Neural progenitor cell (in vitro differentiated cells): ENCODE measurements around the gene TDRD10. TPM values are rescaled to one million over a fixed set of nuclear protein-coding genes. Genes with fewer than 3 reads are reported as not detected.

Source experiments
- DNase-seq: peaks from one replicate; pipeline ENCODE4 v3.0.0-alpha.2; 2016; ENCODE audit warnings: low spot score
- H2AFZ ChIP-seq: fragments of 200-600 bp; sonication (generic); replicated peaks from 2 replicates; pipeline ENCODE4 v1.6.1; 2016; ENCODE audit warnings: antibody characterized with exemption
- H3F3A ChIP-seq: fragments of 200-600 bp; sonication (generic); 2 replicates; pipeline ENCODE4 v1.6.1; 2016; ENCODE audit warnings: antibody characterized with exemption, low read depth
- H3K27ac ChIP-seq: fragments of 200-600 bp; sonication (generic); 2 replicates; pipeline ENCODE4 v1.5.1; 2016; ENCODE audit warnings: mild to moderate bottlenecking
- H3K27me3 ChIP-seq: fragments of 200-600 bp; sonication (generic); 2 replicates; pipeline ENCODE4 v1.6.1; 2016; ENCODE audit warnings: mild to moderate bottlenecking, moderate library complexity
- H3K36me3 ChIP-seq: fragments of 200-600 bp; sonication (generic); 2 replicates; pipeline ENCODE4 v1.5.1; 2016
- H3K4me1 ChIP-seq: fragments of 200-600 bp; sonication (generic); 2 replicates; pipeline ENCODE4 v1.6.1; 2016; ENCODE audit warnings: mixed run types
- H3K4me2 ChIP-seq: fragments of 200-600 bp; sonication (generic); 2 replicates; pipeline ENCODE4 v1.6.1; 2016
- H3K4me3 ChIP-seq: fragments of 200-600 bp; sonication (generic); 2 replicates; pipeline ENCODE4 v1.5.1; 2016
- H3K79me2 ChIP-seq: fragments of 200-600 bp; sonication (generic); 2 replicates; pipeline ENCODE4 v1.6.1; 2016; ENCODE audit warnings: low read depth
- H3K9ac ChIP-seq: fragments of 200-600 bp; sonication (generic); 2 replicates; pipeline ENCODE4 v1.6.1; 2016
- H3K9me3 ChIP-seq: fragments of 200-600 bp; sonication (generic); 2 replicates; pipeline ENCODE4 v1.5.1; 2016; ENCODE audit warnings: low read depth
- H4K20me1 ChIP-seq: fragments of 200-600 bp; sonication (generic); 2 replicates; pipeline ENCODE4 v1.6.1; 2016; ENCODE audit warnings: low read depth
- H3K27ac Mint-ChIP-seq: 3 replicates; pipeline ENCODE4 v1.8.0; 2021; ENCODE audit warnings: mixed read lengths
- H3K27me3 Mint-ChIP-seq: 2 replicates; pipeline ENCODE4 v1.8.0; 2022; ENCODE audit warnings: low read depth, mild to moderate bottlenecking, inconsistent platforms, moderate library complexity, mixed read lengths; ENCODE audit not compliant: insufficient read depth
- H3K36me3 Mint-ChIP-seq: 3 replicates; pipeline ENCODE4 v1.8.0; 2021; ENCODE audit warnings: mixed read lengths
- H3K4me1 Mint-ChIP-seq: 3 replicates; pipeline ENCODE4 v1.8.0; 2021; ENCODE audit warnings: mixed read lengths
- H3K4me3 Mint-ChIP-seq: 3 replicates; pipeline ENCODE4 v1.8.0; 2021; ENCODE audit warnings: mild to moderate bottlenecking, moderate library complexity, mixed read lengths
- H3K9me3 Mint-ChIP-seq: 3 replicates; pipeline ENCODE4 v1.8.0; 2020; ENCODE audit warnings: mixed read lengths
- EZH2 ChIP-seq: fragments of 200-600 bp; sonication (generic); IDR thresholded peaks from 2 replicates; pipeline ENCODE4 v1.6.1; 2017; ENCODE audit warnings: antibody characterized with exemption, mild to moderate bottlenecking, moderate library complexity
- EZH2phosphoT487 ChIP-seq: fragments of 200-600 bp; sonication (generic); IDR thresholded peaks from 2 replicates; pipeline ENCODE4 v1.6.1; 2017; ENCODE audit warnings: antibody characterized with exemption
- total RNA-seq: library from RNA; depleted of rRNA; stranded (reverse); fragments of >200 nt; gene quantifications from 2 replicates; pipeline ENCODE4 v1.2.3, GENCODE V29; 2015; ENCODE audit warnings: low replicate concordance
- TF ChIP-seq, protein P1 (sequence below): fragments of 200-600 bp; sonication (generic); IDR thresholded peaks from 2 replicates; pipeline ENCODE4 v1.5.1; 2017; ENCODE audit warnings: antibody characterized with exemption, mild to moderate bottlenecking

The TDRD10 gene
- total RNA-seq, 1 donor from 2014 or later, result not detected

DNA sequence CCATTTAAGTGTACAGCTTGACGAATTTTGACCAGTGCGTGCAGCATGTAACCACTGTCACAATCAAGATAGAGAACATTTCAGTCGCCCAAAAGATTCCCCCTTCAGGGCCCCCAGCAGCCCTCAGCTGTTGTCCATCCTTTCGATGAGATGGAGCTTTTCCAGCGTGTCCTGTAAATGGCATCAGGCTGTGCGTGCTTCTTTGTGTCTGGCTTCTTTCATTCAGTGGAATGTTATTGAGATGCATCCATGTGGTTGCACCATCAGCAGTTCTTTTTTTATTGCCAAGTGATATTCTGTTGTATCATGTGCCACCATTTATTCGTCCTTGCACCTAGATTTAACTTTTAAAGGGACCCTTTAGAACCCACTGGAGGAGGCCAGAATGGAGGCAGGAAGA, 34.6 kb downstream of the TDRD10 start:
- H3K4me2 ChIP-seq, result no peak overlapping the region
- no peak overlapping the region for H3K27ac Mint-ChIP-seq
- H2AFZ ChIP-seq, result no peak overlapping the region
- no peak for TF ChIP-seq EZH2phosphoT487
- no peak for TF ChIP-seq EZH2
- TF ChIP-seq, protein P1, sequence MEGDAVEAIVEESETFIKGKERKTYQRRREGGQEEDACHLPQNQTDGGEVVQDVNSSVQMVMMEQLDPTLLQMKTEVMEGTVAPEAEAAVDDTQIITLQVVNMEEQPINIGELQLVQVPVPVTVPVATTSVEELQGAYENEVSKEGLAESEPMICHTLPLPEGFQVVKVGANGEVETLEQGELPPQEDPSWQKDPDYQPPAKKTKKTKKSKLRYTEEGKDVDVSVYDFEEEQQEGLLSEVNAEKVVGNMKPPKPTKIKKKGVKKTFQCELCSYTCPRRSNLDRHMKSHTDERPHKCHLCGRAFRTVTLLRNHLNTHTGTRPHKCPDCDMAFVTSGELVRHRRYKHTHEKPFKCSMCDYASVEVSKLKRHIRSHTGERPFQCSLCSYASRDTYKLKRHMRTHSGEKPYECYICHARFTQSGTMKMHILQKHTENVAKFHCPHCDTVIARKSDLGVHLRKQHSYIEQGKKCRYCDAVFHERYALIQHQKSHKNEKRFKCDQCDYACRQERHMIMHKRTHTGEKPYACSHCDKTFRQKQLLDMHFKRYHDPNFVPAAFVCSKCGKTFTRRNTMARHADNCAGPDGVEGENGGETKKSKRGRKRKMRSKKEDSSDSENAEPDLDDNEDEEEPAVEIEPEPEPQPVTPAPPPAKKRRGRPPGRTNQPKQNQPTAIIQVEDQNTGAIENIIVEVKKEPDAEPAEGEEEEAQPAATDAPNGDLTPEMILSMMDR, result no peak
- H3K27me3 Mint-ChIP-seq, result peaks cover 13% of the 10 kb centered on the region
- H3K9me3 ChIP-seq, result no peaks in the 10 kb centered on the region
- no peak overlapping the region for H3K4me3 Mint-ChIP-seq
- no peaks in the 10 kb centered on the region for H4K20me1 ChIP-seq
- no peak for DNase-seq
- no peak overlapping the region for H3K4me3 ChIP-seq
- no peaks in the 10 kb centered on the region for H3K36me3 Mint-ChIP-seq
- no peak overlapping the region for H3K27ac ChIP-seq
- no peaks in the 10 kb centered on the region for H3K79me2 ChIP-seq
- no peak overlapping the region for H3K9ac ChIP-seq
- H3F3A ChIP-seq, result no peaks in the 10 kb centered on the region
- H3K27me3 ChIP-seq, result no peaks in the 10 kb centered on the region
- peaks cover 7% of the 10 kb centered on the region for H3K9me3 Mint-ChIP-seq
- H3K4me1 ChIP-seq, result no peaks in the 10 kb centered on the region
- no peaks in the 10 kb centered on the region for H3K36me3 ChIP-seq
- H3K4me1 Mint-ChIP-seq, result peaks cover 7% of the 10 kb centered on the region

DNA sequence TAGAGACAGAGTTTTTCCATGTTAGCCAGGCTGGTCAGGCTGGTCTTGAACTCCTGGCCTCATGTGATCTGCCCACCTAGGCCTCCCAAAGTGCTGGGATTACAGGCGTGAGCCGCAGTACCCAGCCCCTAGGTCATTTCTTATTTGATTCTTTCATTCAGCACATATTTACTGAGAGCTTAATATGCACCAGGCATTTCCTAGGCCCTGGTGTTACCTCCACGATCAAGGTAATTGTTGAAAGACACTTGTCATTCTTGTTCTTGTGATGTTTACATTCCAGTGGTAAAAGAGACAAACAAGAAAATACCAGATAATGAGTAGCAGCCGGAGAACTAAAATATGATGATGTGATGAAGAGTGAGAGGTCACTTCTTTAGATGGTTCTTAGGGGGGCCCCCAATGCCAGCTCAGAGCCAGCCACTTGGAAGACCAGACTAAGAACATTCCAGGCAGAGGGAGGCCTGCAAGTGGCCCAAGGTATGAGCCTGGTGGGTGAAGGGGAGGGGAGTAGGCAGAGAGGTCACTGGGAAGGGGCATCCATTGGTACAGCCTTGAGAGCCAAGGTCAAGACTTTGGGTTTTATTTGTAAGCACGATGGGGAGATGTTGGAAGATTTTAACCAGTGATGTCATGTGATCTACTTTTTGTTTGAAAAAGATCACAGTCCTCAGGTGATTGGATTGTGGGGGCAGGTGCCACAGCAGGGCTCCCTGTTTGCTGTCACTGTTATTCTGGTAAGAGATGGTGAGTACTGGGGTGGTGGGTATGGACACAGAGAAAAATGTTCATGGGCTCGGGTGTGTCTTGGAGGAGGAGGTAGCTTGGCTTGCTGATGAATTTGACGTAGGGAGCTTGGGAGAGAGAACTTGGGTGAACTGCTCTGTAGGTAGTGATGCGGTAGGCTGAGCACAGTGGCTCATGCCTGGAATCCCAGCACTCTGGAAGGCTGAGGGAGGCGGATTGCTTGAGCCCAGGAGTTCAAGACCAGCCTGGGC, 37.8 kb downstream of the TDRD10 start:
- no peak for DNase-seq
- H3K4me3 ChIP-seq, result no peak overlapping the region
- peaks cover 17% of the 10 kb centered on the region for H3K27me3 Mint-ChIP-seq
- no peaks in the 10 kb centered on the region for H3K4me1 ChIP-seq
- H2AFZ ChIP-seq, result no peak overlapping the region
- no peaks in the 10 kb centered on the region for H3K36me3 ChIP-seq
- H4K20me1 ChIP-seq, result no peaks in the 10 kb centered on the region
- H3K27ac ChIP-seq, result no peak overlapping the region
- TF ChIP-seq, protein P1, result no peak
- no peak for TF ChIP-seq EZH2
- no peak for TF ChIP-seq EZH2phosphoT487
- H3K9me3 Mint-ChIP-seq, result peaks cover 4% of the 10 kb centered on the region
- no peaks in the 10 kb centered on the region for H3F3A ChIP-seq
- no peak overlapping the region for H3K9ac ChIP-seq
- H3K79me2 ChIP-seq, result no peaks in the 10 kb centered on the region
- H3K27ac Mint-ChIP-seq, result peak overlapping the region; percentile 55
- no peaks in the 10 kb centered on the region for H3K27me3 ChIP-seq
- H3K4me3 Mint-ChIP-seq, result no peak overlapping the region
- peaks cover 3% of the 10 kb centered on the region for H3K4me1 Mint-ChIP-seq
- H3K4me2 ChIP-seq, result no peak overlapping the region
- H3K36me3 Mint-ChIP-seq, result no peaks in the 10 kb centered on the region
- H3K9me3 ChIP-seq, result no peaks in the 10 kb centered on the region

DNA sequence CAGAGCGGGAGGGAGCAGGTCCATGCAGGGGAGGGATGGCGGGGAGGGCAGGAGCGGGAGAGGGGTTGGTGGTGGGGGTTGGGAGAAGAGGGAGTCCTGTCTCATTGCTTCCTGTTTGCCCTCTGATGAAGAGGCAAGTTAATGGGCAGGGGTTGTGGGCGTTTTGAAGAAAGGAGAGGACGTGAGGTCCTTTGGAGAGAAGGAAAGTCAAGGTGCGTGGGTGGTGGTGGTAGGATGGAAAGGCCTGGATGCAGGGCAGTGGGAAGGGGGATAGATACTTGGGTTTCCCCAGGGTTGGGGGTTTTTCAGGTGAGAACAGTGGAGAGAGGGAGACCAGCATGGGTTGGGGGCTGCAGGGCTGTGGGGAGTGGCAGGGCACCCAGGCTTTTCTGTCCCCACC, 39.2 kb downstream of the TDRD10 start:
- Histone ChIP-seq H3K27ac (no peak overlapping the region), H4K20me1 (no peaks in the 10 kb centered on the region), H3K27me3 (no peaks in the 10 kb centered on the region), H3K79me2 (no peaks in the 10 kb centered on the region), H3K9me3 (no peaks in the 10 kb centered on the region), H3K9ac (no peak overlapping the region), H3F3A (no peaks in the 10 kb centered on the region), H3K4me3 (no peak overlapping the region), H3K36me3 (no peaks in the 10 kb centered on the region), H3K4me2 (no peak overlapping the region), H2AFZ (no peak overlapping the region), H3K4me1 (no peaks in the 10 kb centered on the region)
- TF ChIP-seq, protein P1, result no peak
- TF ChIP-seq EZH2phosphoT487 (no peak), EZH2 (no peak)
- no peaks in the 10 kb centered on the region for H3K9me3 Mint-ChIP-seq
- H3K36me3 Mint-ChIP-seq, result no peaks in the 10 kb centered on the region
- no peak overlapping the region for H3K4me3 Mint-ChIP-seq
- H3K27me3 Mint-ChIP-seq, result peaks cover 11% of the 10 kb centered on the region
- H3K4me1 Mint-ChIP-seq, result peaks cover 3% of the 10 kb centered on the region
- no peak overlapping the region for H3K27ac Mint-ChIP-seq
- no peak for DNase-seq
